BE2C (cell line): ENCODE data around the gene ZNF764.
"Not testable (repeated sequence)": the region's sequence is repeated elsewhere in the genome, so short reads cannot be mapped to it uniquely, and the experiment has no call there.

Experiments used
- DNase-seq: peaks from one replicate; pipeline ENCODE4 v3.0.0-alpha.2; 2020
- H3K27me3 ChIP-seq: fragments of 250-450 bp; sonication (Bioruptor Pico); 2 replicates; pipeline ENCODE4 v1.5.1; 2020; ENCODE audit warnings: mild to moderate bottlenecking
- H3K36me3 ChIP-seq: fragments of 250-450 bp; sonication (Bioruptor Pico); 2 replicates; pipeline ENCODE4 v1.5.1; 2020; ENCODE audit warnings: mild to moderate bottlenecking
- H3K4me1 ChIP-seq: fragments of 250-450 bp; sonication (Bioruptor Pico); 2 replicates; pipeline ENCODE4 v1.5.1; 2020
- H3K4me3 ChIP-seq: 2 replicates; pipeline ENCODE4 v1.5.1; 2011; ENCODE audit warnings: low read depth, low read length
- H3K9me3 ChIP-seq: fragments of 250-450 bp; sonication (Bioruptor Pico); 2 replicates; pipeline ENCODE4 v1.5.1; 2020
- TF ChIP-seq, protein P1 (sequence below): IDR thresholded peaks from 2 replicates; pipeline ENCODE4 v1.5.1; 2012; ENCODE audit warnings: mild to moderate bottlenecking, low read depth, low read length

ZNF764 gene

DNA sequence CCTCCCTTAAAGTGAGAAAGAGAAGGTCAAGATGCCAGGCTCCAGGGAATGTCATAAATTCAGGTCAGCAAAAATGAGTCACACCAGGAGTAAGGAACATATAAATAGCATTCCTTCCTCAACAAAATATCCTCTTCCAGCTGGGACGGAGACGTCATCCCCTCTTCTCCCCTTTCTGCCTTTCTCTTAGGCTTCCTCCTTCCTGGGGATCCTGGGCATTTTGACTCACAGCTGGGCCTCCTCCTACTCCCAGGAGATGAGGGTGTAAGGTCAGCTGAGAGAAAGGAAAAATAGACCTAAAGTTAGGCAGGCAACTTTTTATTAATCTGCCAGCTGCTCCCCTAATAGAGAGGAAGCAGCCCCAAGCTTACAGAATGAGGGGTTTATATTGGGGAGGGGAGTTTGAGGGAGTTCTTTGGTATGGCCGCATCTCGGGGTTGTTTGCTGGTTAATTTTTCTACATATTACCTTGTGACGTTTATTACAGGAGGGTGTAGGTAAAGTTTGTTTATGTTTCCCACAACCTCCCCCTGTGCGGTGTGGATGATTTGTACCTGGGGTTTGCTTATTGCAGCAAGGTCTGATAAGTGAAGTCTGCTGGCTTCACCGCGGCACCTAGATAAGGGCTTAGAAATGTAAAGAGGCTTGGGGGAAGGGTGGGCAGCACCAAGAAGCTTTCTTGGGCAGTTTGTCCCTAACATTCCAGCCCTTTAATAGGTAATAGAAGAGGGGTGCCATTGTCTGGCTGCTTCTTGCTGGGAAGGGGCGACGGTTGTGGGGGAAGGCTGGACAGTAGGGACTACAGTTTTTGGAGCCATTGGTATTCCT lies 16.5 kb downstream of the ZNF764 start:
- TF ChIP-seq, protein P1, sequence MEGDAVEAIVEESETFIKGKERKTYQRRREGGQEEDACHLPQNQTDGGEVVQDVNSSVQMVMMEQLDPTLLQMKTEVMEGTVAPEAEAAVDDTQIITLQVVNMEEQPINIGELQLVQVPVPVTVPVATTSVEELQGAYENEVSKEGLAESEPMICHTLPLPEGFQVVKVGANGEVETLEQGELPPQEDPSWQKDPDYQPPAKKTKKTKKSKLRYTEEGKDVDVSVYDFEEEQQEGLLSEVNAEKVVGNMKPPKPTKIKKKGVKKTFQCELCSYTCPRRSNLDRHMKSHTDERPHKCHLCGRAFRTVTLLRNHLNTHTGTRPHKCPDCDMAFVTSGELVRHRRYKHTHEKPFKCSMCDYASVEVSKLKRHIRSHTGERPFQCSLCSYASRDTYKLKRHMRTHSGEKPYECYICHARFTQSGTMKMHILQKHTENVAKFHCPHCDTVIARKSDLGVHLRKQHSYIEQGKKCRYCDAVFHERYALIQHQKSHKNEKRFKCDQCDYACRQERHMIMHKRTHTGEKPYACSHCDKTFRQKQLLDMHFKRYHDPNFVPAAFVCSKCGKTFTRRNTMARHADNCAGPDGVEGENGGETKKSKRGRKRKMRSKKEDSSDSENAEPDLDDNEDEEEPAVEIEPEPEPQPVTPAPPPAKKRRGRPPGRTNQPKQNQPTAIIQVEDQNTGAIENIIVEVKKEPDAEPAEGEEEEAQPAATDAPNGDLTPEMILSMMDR: no peak
- Histone ChIP-seq H3K36me3 (no peaks in the 10 kb centered on the region), H3K9me3 (no peaks in the 10 kb centered on the region), H3K4me1 (peaks cover 12% of the 10 kb centered on the region), H3K4me3 (no peak overlapping the region), H3K27me3 (no peaks in the 10 kb centered on the region)
- DNase-seq: no peak

DNA sequence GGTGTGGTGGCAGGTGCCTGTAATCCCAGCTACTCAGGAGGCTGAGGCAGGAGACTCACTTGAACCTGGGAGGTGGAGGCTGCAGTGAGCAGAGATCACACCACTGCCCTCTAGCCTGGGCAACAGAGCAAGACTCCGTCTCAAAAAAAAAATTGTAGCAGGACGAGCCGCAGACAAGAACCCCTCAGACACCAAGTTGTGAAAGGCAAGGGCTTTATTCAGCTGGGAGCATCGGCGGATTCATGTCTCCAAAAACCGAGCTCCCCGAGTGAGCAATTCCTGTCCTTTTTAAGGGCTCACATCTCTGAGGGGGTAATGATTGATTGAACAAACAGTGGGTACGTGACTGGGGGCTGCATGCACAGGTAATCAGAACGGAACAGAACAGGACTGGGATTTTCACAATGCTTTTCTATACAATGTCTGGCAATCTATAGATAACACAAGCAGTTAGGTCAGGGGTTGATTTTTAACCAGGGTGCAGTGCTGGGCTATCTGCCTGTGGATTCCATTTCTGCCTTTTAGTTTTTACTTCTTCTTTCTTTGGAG lies 17.2 kb downstream of the ZNF764 start:
- H3K4me1 ChIP-seq: peaks cover 12% of the 10 kb centered on the region
- not testable (repeated sequence) for H3K36me3 ChIP-seq, H3K9me3 ChIP-seq, H3K4me3 ChIP-seq, DNase-seq, H3K27me3 ChIP-seq

DNA sequence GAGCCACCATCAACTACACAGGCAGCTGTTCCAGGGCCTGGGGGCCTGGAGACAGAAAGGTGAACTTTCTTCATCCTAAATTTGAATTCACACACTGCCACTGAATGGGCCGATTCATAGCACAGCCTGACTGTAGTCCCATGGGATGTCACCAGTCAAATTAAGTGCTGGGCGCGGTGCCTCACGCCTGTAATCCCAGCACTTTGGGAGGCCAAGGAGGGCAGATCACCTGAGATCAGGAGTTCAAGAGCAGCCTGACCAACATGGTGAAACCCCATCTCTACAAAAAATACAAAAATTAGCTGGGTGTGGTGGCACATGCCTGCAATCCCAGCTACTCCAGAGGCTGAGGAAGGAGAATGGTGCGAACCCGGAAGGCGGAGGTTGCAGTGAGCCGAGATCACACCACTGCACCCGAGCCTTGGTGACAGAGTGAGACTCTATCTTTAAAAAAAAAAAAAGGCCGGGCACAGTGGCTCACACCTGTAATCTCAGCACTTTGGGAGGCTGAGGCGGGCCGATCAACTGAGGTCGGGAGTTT lies 18.1 kb downstream of the ZNF764 start:
- DNase-seq, H3K9me3 ChIP-seq, H3K4me3 ChIP-seq, H3K27me3 ChIP-seq, H3K36me3 ChIP-seq: not testable (repeated sequence)
- peaks cover 20% of the 10 kb centered on the region for H3K4me1 ChIP-seq

DNA sequence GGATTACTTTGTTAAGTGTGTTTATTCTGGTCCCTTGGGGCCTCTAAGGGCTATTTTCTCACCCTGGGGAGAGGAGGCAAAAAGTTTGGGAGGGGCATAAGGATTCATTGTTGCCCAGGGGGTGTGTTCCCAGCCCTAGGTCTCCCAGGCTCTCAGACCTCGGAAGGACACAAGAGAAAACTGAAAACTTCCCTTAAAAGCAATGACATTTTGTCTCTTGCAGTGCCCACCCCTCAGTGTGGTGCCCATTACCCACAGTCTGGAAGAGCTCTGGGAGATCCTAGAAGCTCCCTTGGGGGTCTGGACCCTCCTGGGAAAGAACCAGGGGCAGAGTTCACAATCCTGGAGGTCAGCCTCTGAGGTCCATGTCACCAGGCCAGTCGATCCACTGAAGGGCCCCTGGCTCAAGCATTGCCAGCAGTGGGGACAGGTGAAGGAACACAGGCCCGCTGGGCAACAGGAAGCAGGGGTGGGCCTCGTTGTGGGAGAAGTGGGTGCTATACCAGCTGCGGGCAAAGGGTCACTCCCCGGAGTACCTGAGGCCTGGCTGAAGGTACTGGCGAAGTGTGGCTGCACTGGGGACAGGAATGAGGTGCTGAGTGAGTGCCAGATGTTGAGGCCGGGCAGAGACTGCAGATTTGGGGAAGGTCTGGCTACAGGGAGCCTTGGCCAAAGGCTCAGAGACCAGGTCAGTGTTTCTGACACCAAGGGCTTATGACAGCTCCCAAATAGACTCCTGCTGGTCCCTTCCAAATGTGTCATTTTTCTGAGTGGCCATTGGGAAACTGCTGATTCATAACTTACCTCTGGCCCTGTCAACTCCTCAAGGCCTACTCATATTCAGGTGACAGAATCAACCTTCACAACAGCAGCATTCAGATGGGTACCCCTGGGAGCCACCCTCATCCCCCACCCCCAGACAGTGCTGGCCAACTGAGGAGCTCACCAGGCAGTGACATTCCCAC lies 18.9 kb downstream of the ZNF764 start:
- Histone ChIP-seq H3K4me3 (no peak overlapping the region), H3K9me3 (no peaks in the 10 kb centered on the region), H3K27me3 (no peaks in the 10 kb centered on the region), H3K36me3 (no peaks in the 10 kb centered on the region), H3K4me1 (peaks cover 20% of the 10 kb centered on the region)
- no peak for DNase-seq
- TF ChIP-seq, protein P1: no peak

DNA sequence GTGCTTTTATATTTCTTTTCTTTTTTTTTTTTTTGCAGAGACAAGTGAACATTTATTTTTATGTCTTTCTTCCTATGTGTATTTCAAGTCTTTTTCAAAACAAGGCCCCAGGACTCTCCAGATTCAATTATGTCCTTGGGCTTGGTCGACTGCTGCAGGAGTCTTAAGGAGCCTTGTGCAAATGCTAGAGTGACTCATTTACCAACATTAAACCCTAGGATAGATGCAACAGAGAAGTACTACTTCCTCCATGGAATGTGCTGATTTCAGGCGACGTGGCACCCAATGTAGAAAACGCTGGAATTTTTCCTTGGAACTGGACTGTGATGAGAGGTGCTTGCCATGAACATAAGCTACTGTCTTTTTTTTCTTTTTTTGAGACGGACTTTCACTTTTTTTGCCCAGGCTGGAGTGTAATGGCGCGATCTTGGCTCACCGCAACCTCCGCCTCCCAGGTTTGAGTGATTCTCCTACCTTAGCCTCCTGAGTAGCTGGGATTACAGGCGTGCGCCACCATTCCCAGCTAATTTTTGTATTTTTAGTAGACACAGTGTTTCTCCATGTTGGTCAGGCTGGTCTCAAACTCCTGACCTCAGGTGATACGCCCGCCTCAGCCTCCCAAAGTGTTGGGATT lies 21.7 kb downstream of the ZNF764 start:
- H3K4me3 ChIP-seq, H3K9me3 ChIP-seq, DNase-seq, H3K36me3 ChIP-seq, H3K27me3 ChIP-seq: not testable (repeated sequence)
- peaks cover 13% of the 10 kb centered on the region for H3K4me1 ChIP-seq

DNA sequence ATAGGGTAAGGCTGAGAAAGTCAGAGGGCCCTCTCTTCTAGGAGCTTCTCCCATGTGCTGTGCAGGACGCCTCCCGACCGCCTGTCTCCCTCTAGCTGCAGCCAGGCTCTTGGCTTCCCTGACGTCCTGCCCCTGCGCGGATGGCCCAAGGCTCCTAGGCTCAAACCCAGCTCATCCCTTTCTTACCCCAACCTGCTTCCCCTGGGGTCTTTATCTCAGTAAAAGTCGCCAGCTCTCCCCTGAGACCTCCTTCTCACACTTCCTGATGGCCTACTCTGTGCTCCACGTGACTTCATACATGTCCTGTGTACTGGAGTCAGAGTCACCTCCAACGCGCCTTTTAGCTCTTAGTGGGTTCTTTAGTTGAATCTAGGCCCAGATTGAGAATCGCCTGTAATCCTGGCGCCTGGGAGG lies 22.4 kb downstream of the ZNF764 start:
- TF ChIP-seq, protein P1: peak; percentile 63
- peak; percentile 57 for DNase-seq

More for the DNA sequence above, 22.4 kb downstream of the ZNF764 start:
- no peaks in the 10 kb centered on the region for H3K27me3 ChIP-seq
- H3K36me3 ChIP-seq: no peaks in the 10 kb centered on the region
- no peaks in the 10 kb centered on the region for H3K9me3 ChIP-seq
- H3K4me1 ChIP-seq: peaks cover 8% of the 10 kb centered on the region; the same call in 1 of the 2 replicates
- H3K4me3 ChIP-seq: peak overlapping the region; percentile 69
